ENCODE results near the gene DRC3.

- TF ChIP-seq CTCF (conservative IDR thresholded peaks at IDR 0.05; ENCODE audit: low read length) (no peak), EZH2phosphoT487 (IDR thresholded peaks at IDR 0.05; ENCODE audit: borderline replicate concordance) (no peak)
Observed at GRCh38 chr17:18037486-18037885, 64.8 kb downstream of the DRC3 start.

All from Loucy (cell line).